BLaER1 (cell line): Measurements from ENCODE around the gene TNIK.
A peak's percentile ranks its signal among the peaks of the same experiment; 100 is the strongest.

Source experiments
- H3K27ac ChIP-seq: shearing (Covaris generic); formaldehyde crosslinking; 2 replicates; pipeline ENCODE4 v1.8.1; 2022
- H3K27me3 ChIP-seq: shearing (Covaris generic); formaldehyde crosslinking; 2 replicates; pipeline ENCODE4 v1.8.1; 2022
- H3K36me3 ChIP-seq: shearing (Covaris generic); formaldehyde crosslinking; 2 replicates; pipeline ENCODE4 v1.8.1; 2022
- H3K4me1 ChIP-seq: shearing (Covaris generic); formaldehyde crosslinking; 2 replicates; pipeline ENCODE4 v1.8.1; 2022
- H3K4me2 ChIP-seq: shearing (Covaris generic); formaldehyde crosslinking; 2 replicates; pipeline ENCODE4 v1.8.1; 2022
- H3K4me3 ChIP-seq: shearing (Covaris generic); formaldehyde crosslinking; 2 replicates; pipeline ENCODE4 v1.8.1; 2022
- H3K9ac ChIP-seq: shearing (Covaris generic); formaldehyde crosslinking; 2 replicates; pipeline ENCODE4 v1.8.1; 2022
- H3K9me3 ChIP-seq: shearing (Covaris generic); formaldehyde crosslinking; 2 replicates; pipeline ENCODE4 v1.8.1; 2022
- H4K20me1 ChIP-seq: shearing (Covaris generic); formaldehyde crosslinking; 2 replicates; pipeline ENCODE4 v1.8.1; 2022
- Cebpa-rat ChIP-seq: shearing (Covaris generic); IDR thresholded peaks from 2 replicates; pipeline ENCODE4 v1.8.1; 2022

The TNIK gene

GRCh38 chr3:171231361-171231760 is 228.8 kb downstream of the TNIK start:
- Histone ChIP-seq H4K20me1 (no peaks in the 10 kb centered on the region), H3K4me3 (no peak overlapping the region), H3K9ac (no peak overlapping the region), H3K9me3 (peaks cover under 1% of the 10 kb centered on the region; the same call in 1 of the 2 replicates), H3K27ac (no peak overlapping the region), H3K27me3 (no peaks in the 10 kb centered on the region), H3K4me2 (no peak overlapping the region), H3K4me1 (no peaks in the 10 kb centered on the region), H3K36me3 (no peaks in the 10 kb centered on the region)
- TF ChIP-seq Cebpa-rat: no peak

GRCh38 chr3:171230865-171231264 is 229.3 kb downstream of the TNIK start:
- no peaks in the 10 kb centered on the region for H3K4me1 ChIP-seq

GRCh38 chr3:171229173-171229572 is 231.0 kb downstream of the TNIK start:
- H3K27me3 ChIP-seq: no peaks in the 10 kb centered on the region
- TF ChIP-seq Cebpa-rat: no peak

More at GRCh38 chr3:171230865-171231264, 229.3 kb downstream of the TNIK start:
- Histone ChIP-seq H3K9ac (no peak overlapping the region), H4K20me1 (no peaks in the 10 kb centered on the region), H3K27ac (no peak overlapping the region), H3K4me3 (no peak overlapping the region), H3K4me2 (no peak overlapping the region), H3K36me3 (no peaks in the 10 kb centered on the region), H3K9me3 (peaks cover 5% of the 10 kb centered on the region), H3K27me3 (no peaks in the 10 kb centered on the region)
- no peak for TF ChIP-seq Cebpa-rat

GRCh38 chr3:171228240-171228639 is 232.0 kb downstream of the TNIK start:
- no peak for TF ChIP-seq Cebpa-rat
- Histone ChIP-seq H4K20me1 (no peaks in the 10 kb centered on the region), H3K4me3 (no peak overlapping the region), H3K9me3 (peaks cover 6% of the 10 kb centered on the region), H3K27me3 (no peaks in the 10 kb centered on the region), H3K4me2 (no peak overlapping the region), H3K36me3 (no peaks in the 10 kb centered on the region), H3K9ac (no peak overlapping the region), H3K27ac (no peak overlapping the region), H3K4me1 (peaks cover 21% of the 10 kb centered on the region)

More at GRCh38 chr3:171229173-171229572, 231.0 kb downstream of the TNIK start:
- H4K20me1 ChIP-seq: no peaks in the 10 kb centered on the region
- no peak overlapping the region for H3K27ac ChIP-seq
- H3K4me3 ChIP-seq: no peak overlapping the region
- no peak overlapping the region for H3K9ac ChIP-seq
- no peak overlapping the region for H3K4me2 ChIP-seq
- no peaks in the 10 kb centered on the region for H3K36me3 ChIP-seq
- H3K9me3 ChIP-seq: peaks cover 6% of the 10 kb centered on the region
- peaks cover 16% of the 10 kb centered on the region for H3K4me1 ChIP-seq

- Histone ChIP-seq H3K4me2 (no peak overlapping the region), H4K20me1 (no peaks in the 10 kb centered on the region), H3K4me1 (peaks cover 21% of the 10 kb centered on the region), H3K27ac (no peak overlapping the region), H3K4me3 (no peak overlapping the region), H3K9me3 (peaks cover 6% of the 10 kb centered on the region), H3K9ac (no peak overlapping the region), H3K27me3 (no peaks in the 10 kb centered on the region), H3K36me3 (no peaks in the 10 kb centered on the region)
- no peak for TF ChIP-seq Cebpa-rat
Measured at GRCh38 chr3:171227828-171228227, 232.4 kb downstream of the TNIK start.

- no peaks in the 10 kb centered on the region for H4K20me1 ChIP-seq
- peaks cover 21% of the 10 kb centered on the region for H3K4me1 ChIP-seq
- H3K4me2 ChIP-seq: no peak overlapping the region
- H3K27ac ChIP-seq: no peak overlapping the region
- H3K27me3 ChIP-seq: no peaks in the 10 kb centered on the region
- no peaks in the 10 kb centered on the region for H3K36me3 ChIP-seq
- no peak overlapping the region for H3K4me3 ChIP-seq
- no peak overlapping the region for H3K9ac ChIP-seq
- no peak for TF ChIP-seq Cebpa-rat
- peaks cover 6% of the 10 kb centered on the region for H3K9me3 ChIP-seq
Measured at GRCh38 chr3:171227359-171227758, 232.8 kb downstream of the TNIK start.

- Histone ChIP-seq H3K4me1 (peaks cover 21% of the 10 kb centered on the region), H3K27me3 (no peaks in the 10 kb centered on the region), H3K4me3 (no peak overlapping the region), H3K27ac (no peak overlapping the region), H3K9me3 (peaks cover 6% of the 10 kb centered on the region), H3K36me3 (no peaks in the 10 kb centered on the region), H3K9ac (no peak overlapping the region), H3K4me2 (no peak overlapping the region), H4K20me1 (no peaks in the 10 kb centered on the region)
- no peak for TF ChIP-seq Cebpa-rat
Measured at GRCh38 chr3:171226794-171227193, 233.4 kb downstream of the TNIK start.

- H3K4me1 ChIP-seq: peaks cover 21% of the 10 kb centered on the region
- H4K20me1 ChIP-seq: no peaks in the 10 kb centered on the region
- H3K4me2 ChIP-seq: peak overlapping the region; percentile 59
- H3K27me3 ChIP-seq: no peaks in the 10 kb centered on the region
- no peak overlapping the region for H3K27ac ChIP-seq
- no peak overlapping the region for H3K4me3 ChIP-seq
- peaks cover 6% of the 10 kb centered on the region for H3K9me3 ChIP-seq
- H3K36me3 ChIP-seq: no peaks in the 10 kb centered on the region
- H3K9ac ChIP-seq: no peak overlapping the region
- no peak for TF ChIP-seq Cebpa-rat
Measured at GRCh38 chr3:171225708-171226107, 234.5 kb downstream of the TNIK start.

- H3K9ac ChIP-seq: no peak overlapping the region
- H4K20me1 ChIP-seq: no peaks in the 10 kb centered on the region
- no peak for TF ChIP-seq Cebpa-rat
- H3K27me3 ChIP-seq: no peaks in the 10 kb centered on the region
- peaks cover 21% of the 10 kb centered on the region for H3K4me1 ChIP-seq
- H3K4me2 ChIP-seq: peak overlapping the region; percentile 59
- peaks cover 6% of the 10 kb centered on the region for H3K9me3 ChIP-seq
- H3K27ac ChIP-seq: no peak overlapping the region
- no peak overlapping the region for H3K4me3 ChIP-seq
- H3K36me3 ChIP-seq: no peaks in the 10 kb centered on the region
Measured at GRCh38 chr3:171225165-171225564, 235.0 kb downstream of the TNIK start.

- no peak overlapping the region for H3K9ac ChIP-seq
- peaks cover 21% of the 10 kb centered on the region for H3K4me1 ChIP-seq
- H3K4me3 ChIP-seq: no peak overlapping the region
- H3K9me3 ChIP-seq: peaks cover 6% of the 10 kb centered on the region
- H3K36me3 ChIP-seq: no peaks in the 10 kb centered on the region
- H3K27ac ChIP-seq: no peak overlapping the region
- no peaks in the 10 kb centered on the region for H4K20me1 ChIP-seq
- no peak for TF ChIP-seq Cebpa-rat
- H3K27me3 ChIP-seq: no peaks in the 10 kb centered on the region
- H3K4me2 ChIP-seq: no peak overlapping the region
Measured at GRCh38 chr3:171223396-171223795, 236.8 kb downstream of the TNIK start.

GRCh38 chr3:171222995-171223394 is 237.2 kb downstream of the TNIK start:
- no peak overlapping the region for H3K27ac ChIP-seq
- H3K9me3 ChIP-seq: peaks cover 6% of the 10 kb centered on the region
- H3K4me2 ChIP-seq: no peak overlapping the region
- no peaks in the 10 kb centered on the region for H3K36me3 ChIP-seq
- H3K9ac ChIP-seq: no peak overlapping the region
- H3K4me1 ChIP-seq: peaks cover 21% of the 10 kb centered on the region
- H3K4me3 ChIP-seq: no peak overlapping the region
- TF ChIP-seq Cebpa-rat: no peak
- no peaks in the 10 kb centered on the region for H3K27me3 ChIP-seq
- H4K20me1 ChIP-seq: no peaks in the 10 kb centered on the region
